ENCODE data around the gene DLG2. TPM values are rescaled to one million over a fixed set of nuclear protein-coding genes. Genes with fewer than 3 reads are reported as not detected.
A peak's percentile ranks its signal among the peaks of the same experiment; 100 is the strongest.

Gene DLG2
- total RNA-seq, 4 donors from 2014 or later = 37.9 to 71.5 (median 44.9) TPM

GRCh38 chr11:84722583-84723108 is 904.5 kb downstream of the DLG2 start:
- no peak for DNase-seq (ENCODE audit: low spot score in 2 of 2)
- no peak for TF ChIP-seq POLR2A (IDR thresholded peaks at IDR 0.05)
- TF ChIP-seq CTCF (IDR thresholded peaks at IDR 0.05) = no peak
- no peak for TF ChIP-seq POLR2AphosphoS5 (IDR thresholded peaks at IDR 0.05)
- TF ChIP-seq EP300 (IDR thresholded peaks at IDR 0.05) = no peak
- WGBS = 65% methylated on average over 3 of the region's 3 CpGs

GRCh38 chr11:84721561-84721961 is 905.6 kb downstream of the DLG2 start:
- no peaks in the 10 kb centered on the region for H3K36me3 ChIP-seq
- no peak for DNase-seq (ENCODE audit: low spot score in 2 of 2)
- H3K9me3 ChIP-seq = no peaks in the 10 kb centered on the region
- H3K4me3 ChIP-seq = no peak overlapping the region
- WGBS = 35% methylated on average over 1 of the region's 1 CpG
- TF ChIP-seq POLR2A (IDR thresholded peaks at IDR 0.05) (no peak), CTCF (IDR thresholded peaks at IDR 0.05) (no peak), EP300 (IDR thresholded peaks at IDR 0.05) (no peak), POLR2AphosphoS5 (IDR thresholded peaks at IDR 0.05) (no peak)
- peaks cover 16% of the 10 kb centered on the region for H3K4me1 ChIP-seq
- no peak overlapping the region for H3K27ac ChIP-seq
- H3K27me3 ChIP-seq = peaks cover 5% of the 10 kb centered on the region

More at GRCh38 chr11:84722583-84723108, 904.5 kb downstream of the DLG2 start:
- Histone ChIP-seq H3K4me3 (no peak overlapping the region), H3K4me1 (peaks cover 16% of the 10 kb centered on the region), H3K9me3 (no peaks in the 10 kb centered on the region), H3K27me3 (peaks cover 5% of the 10 kb centered on the region), H3K36me3 (no peaks in the 10 kb centered on the region), H3K27ac (no peak overlapping the region)

- peaks cover 5% of the 10 kb centered on the region for H3K27me3 ChIP-seq
- H3K4me1 ChIP-seq = peaks cover 16% of the 10 kb centered on the region
- H3K4me3 ChIP-seq = peak overlapping the region; percentile 57
- WGBS = 2% methylated on average over 21 of the region's 29 CpGs
- DNase-seq (ENCODE audit: low spot score in 2 of 2) = peak in 1 of 2 donors; percentile 78
- H3K9me3 ChIP-seq = no peaks in the 10 kb centered on the region
- no peaks in the 10 kb centered on the region for H3K36me3 ChIP-seq
- no peak overlapping the region for H3K27ac ChIP-seq
- TF ChIP-seq EP300 (IDR thresholded peaks at IDR 0.05) (no peak), CTCF (IDR thresholded peaks at IDR 0.05) (no peak), POLR2A (IDR thresholded peaks at IDR 0.05) (no peak), POLR2AphosphoS5 (IDR thresholded peaks at IDR 0.05) (no peak)
Measured at GRCh38 chr11:84720706-84721402, 906.3 kb downstream of the DLG2 start.

GRCh38 chr11:84719935-84720577 is 907.1 kb downstream of the DLG2 start:
- peaks cover 16% of the 10 kb centered on the region for H3K4me1 ChIP-seq
- WGBS = 3% methylated on average over 19 of the region's 26 CpGs
- no peaks in the 10 kb centered on the region for H3K36me3 ChIP-seq
- peak overlapping the region; percentile 57 for H3K4me3 ChIP-seq
- H3K27me3 ChIP-seq = peaks cover 5% of the 10 kb centered on the region
- H3K9me3 ChIP-seq = no peaks in the 10 kb centered on the region
- no peak overlapping the region for H3K27ac ChIP-seq
- DNase-seq (ENCODE audit: low spot score in 2 of 2) = no peak
- TF ChIP-seq POLR2A (IDR thresholded peaks at IDR 0.05) (no peak), EP300 (IDR thresholded peaks at IDR 0.05) (no peak), POLR2AphosphoS5 (IDR thresholded peaks at IDR 0.05) (no peak), CTCF (IDR thresholded peaks at IDR 0.05) (no peak)

- Histone ChIP-seq H3K9me3 (no peaks in the 10 kb centered on the region), H3K4me3 (no peak overlapping the region), H3K36me3 (no peaks in the 10 kb centered on the region), H3K27me3 (no peaks in the 10 kb centered on the region), H3K4me1 (no peaks in the 10 kb centered on the region), H3K27ac (no peak overlapping the region)
- 40% methylated on average over 1 of the region's 1 CpG for WGBS
- DNase-seq (ENCODE audit: low spot score in 2 of 2) = no peak
- TF ChIP-seq EP300 (IDR thresholded peaks at IDR 0.05) = no peak
- no peak for TF ChIP-seq POLR2AphosphoS5 (IDR thresholded peaks at IDR 0.05)
- TF ChIP-seq POLR2A (IDR thresholded peaks at IDR 0.05) = no peak
- TF ChIP-seq CTCF (IDR thresholded peaks at IDR 0.05) = peak in 1 of 2 donors; percentile 14
Measured at GRCh38 chr11:84714316-84714780, 912.8 kb downstream of the DLG2 start.

Measured in suprapubic skin (tissue), 4 donors.